ENCODE data around the gene CCDC102A. TPM values are rescaled to one million over a fixed set of nuclear protein-coding genes. Genes with fewer than 3 reads are reported as not detected.

Gene CCDC102A
- total RNA-seq, 2 experiments from 2014 or later: 16.3 to 18.2 TPM

GRCh38 chr16:57516773-57517172, 19.6 kb downstream of the CCDC102A start:
- H3K4me1 Mint-ChIP-seq (ENCODE audit: low read depth): peaks cover 8% of the 10 kb centered on the region
- peaks cover 14% of the 10 kb centered on the region for H3K36me3 Mint-ChIP-seq (ENCODE audit: low read depth)
- ATAC-seq (no peak), DNase-seq (no peak)
- no peak overlapping the region for H3K27ac Mint-ChIP-seq
- POLR2A ChIA-PET: interaction anchor here (0.7 kb wide), 1 partner anchor 8 kb away, joined by 3 read pairs; no protein-coding TSS in a partner anchor
- H3K9me3 Mint-ChIP-seq (ENCODE audit: insufficient read depth): no peaks in the 10 kb centered on the region
- H3K4me3 Mint-ChIP-seq: no peak overlapping the region
- H3K27me3 Mint-ChIP-seq (ENCODE audit: low read depth): no peaks in the 10 kb centered on the region
- CTCF ChIA-PET: interaction anchor here (1.3 to 8.4 kb wide), 6 partner anchors 9 to 213 kb away, joined by 3 to 156 read pairs (median 9); partner anchors contain the start of gene POLR2C

GRCh38 chr16:57516176-57516725, 20.1 kb downstream of the CCDC102A start:
- H3K27ac Mint-ChIP-seq: no peak overlapping the region
- ChIA-PET CTCF (interaction anchor here (1.3 to 8.4 kb wide), 6 partner anchors 9 to 213 kb away, joined by 3 to 156 read pairs (median 9); partner anchors contain the start of gene POLR2C), POLR2A (interaction anchor here (0.7 kb wide), 1 partner anchor 9 kb away, joined by 3 read pairs; no protein-coding TSS in a partner anchor)
- DNase-seq (no peak), ATAC-seq (no peak)
- no peak overlapping the region for H3K4me3 Mint-ChIP-seq
- H3K36me3 Mint-ChIP-seq (ENCODE audit: low read depth): peaks cover 14% of the 10 kb centered on the region
- H3K4me1 Mint-ChIP-seq (ENCODE audit: low read depth): peaks cover 8% of the 10 kb centered on the region
- no peaks in the 10 kb centered on the region for H3K9me3 Mint-ChIP-seq (ENCODE audit: insufficient read depth)
- no peaks in the 10 kb centered on the region for H3K27me3 Mint-ChIP-seq (ENCODE audit: low read depth)

- no peak for DNase-seq
- ChIA-PET CTCF (interaction anchor here (3.4 kb wide), 1 partner anchor 98 kb away, joined by 14 read pairs; no protein-coding TSS in a partner anchor), POLR2A (no interaction called here)
- H3K27ac Mint-ChIP-seq: peak overlapping the region; percentile 57
- ATAC-seq: no peak
- peaks cover 11% of the 10 kb centered on the region for H3K36me3 Mint-ChIP-seq (ENCODE audit: low read depth)
- H3K4me1 Mint-ChIP-seq (ENCODE audit: low read depth): peaks cover 4% of the 10 kb centered on the region
- H3K4me3 Mint-ChIP-seq: no peak overlapping the region
- no peaks in the 10 kb centered on the region for H3K27me3 Mint-ChIP-seq (ENCODE audit: low read depth)
- H3K9me3 Mint-ChIP-seq (ENCODE audit: insufficient read depth): no peaks in the 10 kb centered on the region
Observed at GRCh38 chr16:57514791-57515600, 21.4 kb downstream of the CCDC102A start.

- no peak for DNase-seq
- POLR2A ChIA-PET: no interaction called here
- H3K27ac Mint-ChIP-seq: peak overlapping the region; percentile 57
- H3K4me1 Mint-ChIP-seq (ENCODE audit: low read depth): peaks cover 2% of the 10 kb centered on the region
- peaks cover 11% of the 10 kb centered on the region for H3K36me3 Mint-ChIP-seq (ENCODE audit: low read depth)
- H3K27me3 Mint-ChIP-seq (ENCODE audit: low read depth): no peaks in the 10 kb centered on the region
- H3K9me3 Mint-ChIP-seq (ENCODE audit: insufficient read depth): no peaks in the 10 kb centered on the region
- CTCF ChIA-PET: interaction anchor here (1.9 to 3.4 kb wide), 2 partner anchors 52 to 97 kb away, joined by 9 to 14 read pairs; partner anchors contain the start of gene POLR2C
- ATAC-seq: no peak
- no peak overlapping the region for H3K4me3 Mint-ChIP-seq
Observed at GRCh38 chr16:57514371-57514770, 22.0 kb downstream of the CCDC102A start.

GRCh38 chr16:57513371-57514102, 22.8 kb downstream of the CCDC102A start:
- CTCF ChIA-PET: interaction anchor here (1.2 to 3.4 kb wide), 3 partner anchors 9 to 96 kb away, joined by 3 to 14 read pairs (median 9); partner anchors contain the start of gene POLR2C
- POLR2A ChIA-PET: no interaction called here
- no peaks in the 10 kb centered on the region for H3K27me3 Mint-ChIP-seq (ENCODE audit: low read depth)
- DNase-seq (no peak), ATAC-seq (no peak)
- H3K9me3 Mint-ChIP-seq (ENCODE audit: insufficient read depth): no peaks in the 10 kb centered on the region
- no peak overlapping the region for H3K4me3 Mint-ChIP-seq
- H3K4me1 Mint-ChIP-seq (ENCODE audit: low read depth): no peaks in the 10 kb centered on the region
- H3K27ac Mint-ChIP-seq: no peak overlapping the region
- H3K36me3 Mint-ChIP-seq (ENCODE audit: low read depth): peaks cover 8% of the 10 kb centered on the region

GRCh38 chr16:57512296-57513001, 23.9 kb downstream of the CCDC102A start:
- no peak overlapping the region for H3K27ac Mint-ChIP-seq
- H3K36me3 Mint-ChIP-seq (ENCODE audit: low read depth): peaks cover 6% of the 10 kb centered on the region
- no peak for ATAC-seq
- no peaks in the 10 kb centered on the region for H3K4me1 Mint-ChIP-seq (ENCODE audit: low read depth)
- POLR2A ChIA-PET: no interaction called here
- H3K4me3 Mint-ChIP-seq: no peak overlapping the region
- no peak for DNase-seq
- CTCF ChIA-PET: interaction anchor here (1.2 to 3.4 kb wide), 3 partner anchors 10 to 95 kb away, joined by 3 to 14 read pairs (median 9); partner anchors contain the start of gene POLR2C
- no peaks in the 10 kb centered on the region for H3K27me3 Mint-ChIP-seq (ENCODE audit: low read depth)
- no peaks in the 10 kb centered on the region for H3K9me3 Mint-ChIP-seq (ENCODE audit: insufficient read depth)

- POLR2A ChIA-PET: no interaction called here
- DNase-seq: no peak
- H3K9me3 Mint-ChIP-seq (ENCODE audit: insufficient read depth): no peaks in the 10 kb centered on the region
- H3K4me1 Mint-ChIP-seq (ENCODE audit: low read depth): no peaks in the 10 kb centered on the region
- H3K4me3 Mint-ChIP-seq: no peak overlapping the region
- H3K36me3 Mint-ChIP-seq (ENCODE audit: low read depth): peaks cover 4% of the 10 kb centered on the region
- CTCF ChIA-PET: interaction anchor here (0.9 to 2.0 kb wide), 3 partner anchors 10 to 93 kb away, joined by 3 to 10 read pairs (median 5); partner anchors contain the start of gene POLR2C
- no peak overlapping the region for H3K27ac Mint-ChIP-seq
- ATAC-seq: no peak
- H3K27me3 Mint-ChIP-seq (ENCODE audit: low read depth): peaks cover 2% of the 10 kb centered on the region
Observed at GRCh38 chr16:57510016-57510871, 26.1 kb downstream of the CCDC102A start.

GRCh38 chr16:57509231-57509923, 27.0 kb downstream of the CCDC102A start:
- Mint-ChIP-seq H3K4me1 (ENCODE audit: low read depth) (no peaks in the 10 kb centered on the region), H3K36me3 (ENCODE audit: low read depth) (peaks cover 4% of the 10 kb centered on the region), H3K9me3 (ENCODE audit: insufficient read depth) (no peaks in the 10 kb centered on the region), H3K4me3 (no peak overlapping the region), H3K27me3 (ENCODE audit: low read depth) (peaks cover 2% of the 10 kb centered on the region), H3K27ac (no peak overlapping the region)
- ATAC-seq (no peak), DNase-seq (no peak)
- CTCF ChIA-PET: interaction anchor here (0.7 to 2.0 kb wide), 4 partner anchors 11 to 92 kb away, joined by 3 to 8 read pairs (median 4); partner anchors contain the start of gene POLR2C
- POLR2A ChIA-PET: no interaction called here

GRCh38 chr16:57508035-57508425, 28.3 kb downstream of the CCDC102A start:
- H3K27ac Mint-ChIP-seq: no peak overlapping the region
- peaks cover 2% of the 10 kb centered on the region for H3K27me3 Mint-ChIP-seq (ENCODE audit: low read depth)
- H3K9me3 Mint-ChIP-seq (ENCODE audit: insufficient read depth): no peaks in the 10 kb centered on the region
- DNase-seq (no peak), ATAC-seq (no peak)
- ChIA-PET CTCF (interaction anchor here (0.8 to 2.0 kb wide), 4 partner anchors 10 to 92 kb away, joined by 3 to 8 read pairs (median 4); no protein-coding TSS in a partner anchor), POLR2A (interaction anchor here (0.6 to 1.6 kb wide), 2 partner anchors 22 to 133 kb away, joined by 4 to 6 read pairs; partner anchors contain the start of gene DOK4)
- no peak overlapping the region for H3K4me3 Mint-ChIP-seq
- no peaks in the 10 kb centered on the region for H3K4me1 Mint-ChIP-seq (ENCODE audit: low read depth)
- H3K36me3 Mint-ChIP-seq (ENCODE audit: low read depth): peaks cover 2% of the 10 kb centered on the region
